Left lung (tissue), 10 donors: ENCODE results near the gene WDR74. TPM values are rescaled to one million over a fixed set of nuclear protein-coding genes. Genes with fewer than 3 reads are reported as not detected.
"Not testable (repeated sequence)": the region's sequence is repeated elsewhere in the genome, so short reads cannot be mapped to it uniquely, and the experiment has no call there.

Experiments used
- ATAC-seq: fragments of 200-7000 bp; cut with Tn5 transposase; one replicate; pipeline ENCODE4 v1.9.1; 2020; ENCODE audit warnings: moderate library complexity
- DNase-seq, 4 donors: peaks; one replicate each; pipeline ENCODE4 v3.0.0-alpha.2; 2013 to 2020
- H3K27ac ChIP-seq, 2 donors: fragments of 200-600 bp; sonication (generic) in 1 of 2; one replicate each; pipeline versions ENCODE4 v1.5.0 to v1.8.0; 2020 to 2021
- H3K27me3 ChIP-seq, 2 donors: fragments of 200-600 bp; sonication (generic) in 1 of 2; one replicate each; pipeline versions ENCODE4 v1.5.0 to v1.8.0; 2020 to 2021
- H3K36me3 ChIP-seq, 2 donors: fragments of 200-600 bp; sonication (generic) in 1 of 2; one replicate each; pipeline versions ENCODE4 v1.5.0 to v1.8.0; 2020 to 2021
- H3K4me1 ChIP-seq, 2 donors: fragments of 200-600 bp; one replicate each; pipeline ENCODE4 v1.8.0; 2021
- H3K4me3 ChIP-seq, 2 donors: fragments of 200-600 bp; sonication (generic) in 1 of 2; one replicate each; pipeline versions ENCODE4 v1.5.0 to v1.8.0; 2020 to 2021; ENCODE audit warnings: mild to moderate bottlenecking in 1 of 2
- H3K9me3 ChIP-seq, 2 donors: fragments of 200-600 bp; sonication (generic) in 1 of 2; one replicate each; pipeline versions ENCODE4 v1.5.0 to v1.8.0; 2020 to 2021
- CTCF ChIP-seq, 2 donors: fragments of 200-600 bp; sonication (generic) in 1 of 2; IDR thresholded peaks; one replicate each; pipeline versions ENCODE4 v1.5.0 to v1.8.0; 2021; ENCODE audit warnings: antibody characterized with exemption in 2 of 2
- intact Hi-C, 2 donors: fragments of 100-400 bp; cut with DNase I; formaldehyde crosslinking; loops; one replicate each; pipeline versions ENCODE4 v1.11.2 to v1.14.2; 2022
- polyA plus RNA-seq, 6 donors: library from polyadenylated mRNA; unstranded; fragments of 120-200 nt; gene quantifications; one replicate each; pipeline ENCODE4 v1.2.1, GENCODE V29; 2013; ENCODE audit not compliant: insufficient read length in 6 of 6
- total RNA-seq, 2 donors: library from RNA; stranded (reverse); fragmentation: NEBNext Ultra II Directional; extraction: Animal tissue kit (Norgen Biotek cat#: 25700); gene quantifications; one replicate each; pipeline ENCODE4 v1.2.1, GENCODE V29; 2021
- donor health status: DM: no; HTN: yes; CAD: no.
- donor health status: DM: no; HTN: no; CAD: no.

The WDR74 gene
- total and polyA plus RNA-seq, 8 donors = 24.6 to 54.0 (median 43.3) TPM

GRCh38 chr11:62841361-62842170 lies 2.2 kb upstream of the WDR74 start:
- no peak for TF ChIP-seq CTCF (IDR thresholded peaks at IDR 0.05)
- peak overlapping the region; percentile 68 to 98 for H3K4me3 ChIP-seq
- peak overlapping the region; percentile 98 to 99 for H3K27ac ChIP-seq
- H3K36me3 ChIP-seq = no peaks in the 10 kb centered on the region
- no peaks in the 10 kb centered on the region for H3K27me3 ChIP-seq
- H3K9me3 ChIP-seq = no peaks in the 10 kb centered on the region
- intact Hi-C loops = no loop called here
- DNase-seq = peak in 3 of 4 donors; percentile 89 to 94 (median 93)
- peak; percentile 73 for ATAC-seq
- peaks cover 10 to 33% of the 10 kb centered on the region in 2 donors for H3K4me1 ChIP-seq

DNA sequence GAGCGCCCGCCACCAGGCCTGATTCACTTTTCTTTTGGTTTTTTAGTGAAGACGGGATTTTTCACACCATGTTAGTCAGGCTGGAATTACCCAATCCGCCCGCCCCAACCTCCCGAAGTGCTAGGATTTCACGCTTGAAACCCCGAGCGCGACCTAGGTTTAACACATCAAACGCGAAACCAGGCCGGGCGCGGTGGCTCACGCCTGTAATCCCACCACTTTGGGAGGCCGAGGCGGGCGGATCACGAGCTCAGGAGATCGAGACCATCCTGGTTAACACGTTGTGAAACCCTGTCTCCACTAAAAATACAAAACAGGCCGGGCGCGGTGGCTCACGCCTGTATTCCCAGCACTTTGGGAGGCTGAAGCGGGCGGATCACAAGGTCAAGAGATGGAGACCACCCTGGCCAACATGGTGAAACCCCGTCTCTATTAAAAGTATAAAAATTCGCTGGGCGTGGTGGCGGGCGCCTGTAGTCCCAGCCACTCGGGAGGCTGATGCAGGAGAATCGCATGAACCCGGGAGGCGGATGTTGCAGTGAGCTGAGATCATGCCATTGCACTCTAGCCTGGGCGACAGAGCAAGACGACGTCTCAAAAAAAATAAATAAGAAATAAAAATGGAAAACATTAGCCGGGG lies 1.5 kb upstream of the WDR74 start:
- H3K27ac ChIP-seq = peak overlapping the region; percentile 98 to 99
- H3K27me3 ChIP-seq, H3K9me3 ChIP-seq, intact Hi-C loops, H3K36me3 ChIP-seq: not testable (repeated sequence)
- H3K4me1 ChIP-seq = peaks cover 10 to 39% of the 10 kb centered on the region in 2 donors
- ATAC-seq (peak; percentile 24), DNase-seq (peak in 3 of 4 donors; percentile 62 to 86 (median 76))
- peak overlapping the region; percentile 68 to 98 for H3K4me3 ChIP-seq

DNA sequence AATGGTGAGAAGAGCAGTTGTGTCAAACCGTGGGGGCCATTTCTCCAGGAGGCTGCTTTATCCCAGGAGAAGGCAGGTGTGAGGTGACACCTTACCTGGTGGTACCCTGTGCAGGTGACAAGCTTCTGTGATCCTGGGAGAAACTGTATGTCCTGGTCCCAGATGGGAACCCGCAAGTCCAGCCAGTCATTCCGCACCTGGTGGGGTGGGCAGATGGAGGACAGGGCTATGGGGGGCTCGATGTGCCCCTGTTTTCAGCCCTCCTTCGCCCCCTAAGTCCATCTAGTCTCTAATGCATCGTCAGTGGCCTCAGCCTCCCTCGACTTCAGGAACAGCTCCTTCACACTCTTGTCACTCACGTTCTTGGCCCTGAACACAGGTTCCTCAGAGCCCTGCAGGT lies 4.1 kb downstream of the WDR74 start:
- H3K4me3 ChIP-seq = no peak overlapping the region

DNA sequence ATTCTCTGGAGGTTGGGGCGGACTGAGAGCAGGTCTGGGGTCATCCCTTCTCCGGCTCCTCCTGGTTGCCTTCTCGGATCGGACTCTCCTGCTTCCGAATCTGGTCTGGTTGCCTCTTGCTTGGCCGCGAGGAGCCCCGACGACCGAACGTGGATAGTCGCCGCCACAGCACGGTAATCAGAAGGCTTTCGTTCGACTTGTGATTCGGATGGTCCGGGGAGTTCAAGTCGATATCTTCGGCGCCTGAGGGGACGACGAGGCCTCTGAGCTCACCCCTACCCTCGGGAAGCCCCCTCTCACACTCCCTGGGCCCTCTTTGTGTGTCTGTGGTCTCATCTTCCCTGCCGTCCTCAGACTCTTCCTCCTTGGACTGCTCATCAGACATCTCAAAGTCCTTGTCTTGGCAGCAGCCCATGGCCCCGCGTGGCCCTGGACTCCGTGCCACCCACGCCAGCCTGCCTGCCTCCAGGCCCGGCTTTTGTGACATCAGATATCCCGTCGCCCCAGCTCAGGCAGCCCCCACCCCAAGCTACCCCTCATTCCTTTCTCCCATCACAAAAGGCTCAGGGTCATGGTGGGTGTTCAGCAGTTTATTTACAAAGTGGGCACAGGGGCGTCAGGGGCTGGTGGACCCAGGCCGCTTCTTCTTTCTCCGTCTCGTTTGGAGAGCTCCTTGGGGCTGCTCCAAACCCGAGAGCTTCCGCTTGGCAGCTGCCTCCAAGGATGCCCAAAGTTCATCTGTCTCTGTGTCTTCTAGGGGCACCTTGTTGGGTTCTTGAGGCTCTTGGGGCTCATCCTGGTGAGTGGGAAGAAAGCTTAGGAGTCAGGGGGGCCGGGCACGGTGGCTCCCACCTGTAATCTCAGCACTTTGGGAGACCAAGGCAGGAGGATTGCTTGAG lies 6.8 kb downstream of the WDR74 start, which contains the start of gene TEX54:
TSS of gene TEX54 (minus strand) at position 506 of the 899 bp plus-strand sequence.
- peaks cover 0 to 54% of the 10 kb centered on the region in 2 donors for H3K36me3 ChIP-seq
- H3K9me3 ChIP-seq = no peaks in the 10 kb centered on the region
- H3K27me3 ChIP-seq = no peaks in the 10 kb centered on the region
- peak; percentile 11 for ATAC-seq
- TF ChIP-seq CTCF (IDR thresholded peaks at IDR 0.05) = no peak
- peaks cover 8 to 65% of the 10 kb centered on the region in 2 donors for H3K4me1 ChIP-seq
- peak in 1 of 4 donors; percentile 43 for DNase-seq
- H3K27ac ChIP-seq = peak within 1 kb of the TSS; percentile 90 to 92
- peak within 1 kb of the TSS; percentile 83 to 91 for H3K4me3 ChIP-seq
- intact Hi-C loops = no loop called here

More for the DNA sequence above, 4.1 kb downstream of the WDR74 start:
- H3K9me3 ChIP-seq = no peaks in the 10 kb centered on the region
- ATAC-seq = no peak
- H3K4me1 ChIP-seq = peaks cover 10 to 63% of the 10 kb centered on the region in 2 donors
- H3K36me3 ChIP-seq = peaks cover 0 to 30% of the 10 kb centered on the region in 2 donors
- DNase-seq = no peak
- no peak overlapping the region for H3K27ac ChIP-seq
- intact Hi-C loops = no loop called here
- TF ChIP-seq CTCF (IDR thresholded peaks at IDR 0.05) = no peak
- no peaks in the 10 kb centered on the region for H3K27me3 ChIP-seq

- Histone ChIP-seq H3K27me3 (no peaks in the 10 kb centered on the region), H3K4me1 (peaks cover 8 to 59% of the 10 kb centered on the region in 2 donors), H3K9me3 (no peaks in the 10 kb centered on the region), H3K4me3 (peak within 1 kb of the TSS; percentile 83 to 91), H3K36me3 (peaks cover 0 to 62% of the 10 kb centered on the region in 2 donors), H3K27ac (peak within 1 kb of the TSS; percentile 90 to 92)
- peak; percentile 99 for ATAC-seq
- peak; percentile 99 to 100 (median 99) for DNase-seq
- TF ChIP-seq CTCF (IDR thresholded peaks at IDR 0.05) = no peak
- intact Hi-C loops = no loop called here
Measured at GRCh38 chr11:62831520-62832335, 7.7 kb downstream of the WDR74 start, which contains the start of gene STX5. Gene STX5, minus strand, starts transcription at chr11:62832051. Its CDS starts 808 bp downstream, at chr11:62831243.
